Measurements from ENCODE around the gene LRP4. TPM values are rescaled to one million over a fixed set of nuclear protein-coding genes. Genes with fewer than 3 reads are reported as not detected.
A peak's percentile ranks its signal among the peaks of the same experiment; 100 is the strongest.

LRP4 gene
- total and polyA plus RNA-seq, 2 of the 8 experiments (the other 6 are each of a cell fraction or from before 2014, with no cell fraction given), result 5.4 to 22.1 TPM

DNA sequence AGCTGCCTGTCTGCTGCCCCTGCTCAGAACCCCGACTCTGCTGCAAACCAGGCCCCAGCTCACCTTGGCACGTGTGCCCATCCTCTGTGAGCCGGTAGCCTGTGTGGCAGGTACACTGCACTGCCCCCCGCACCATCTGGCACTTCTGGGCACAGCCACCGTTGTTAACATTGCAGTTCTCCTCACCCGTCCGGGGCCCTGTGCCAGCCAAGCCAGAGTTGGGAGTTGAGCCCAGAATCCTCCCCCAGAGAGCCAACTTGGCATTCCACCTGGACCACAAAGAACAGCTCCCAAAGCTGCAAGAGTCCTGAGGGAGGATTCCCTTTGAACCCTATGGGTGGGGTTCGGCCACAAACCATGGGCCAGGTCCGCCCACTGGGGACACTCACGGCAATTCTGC, 22.5 kb downstream of the LRP4 start:
- no peak overlapping the region for H3K27ac ChIP-seq (ENCODE audit: low read depth, low read length)
- H3K4ac ChIP-seq (replicated peaks; ENCODE audit: insufficient read length, low read depth, low read length), result no peak overlapping the region
- no peak overlapping the region for H2BK120ac ChIP-seq (replicated peaks; ENCODE audit: low read depth, low read length)
- no peak overlapping the region for H3K14ac ChIP-seq (ENCODE audit: insufficient read length)
- H4K5ac ChIP-seq (ENCODE audit: insufficient read length, low read depth, low read length), result no peak overlapping the region
- H3K9me3 ChIP-seq (ENCODE audit: insufficient read depth in 2 of 2, low read depth in 1 of 2, low read length in 1 of 2), result peaks cover 4 to 8% of the 10 kb centered on the region in 2 experiments; a peak in 2 of 4 replicates
- H2BK5ac ChIP-seq (ENCODE audit: low read depth, low read length), result no peak overlapping the region
- no peak overlapping the region for H3K23ac ChIP-seq (ENCODE audit: insufficient read length)
- H2BK12ac ChIP-seq (ENCODE audit: low read depth, low read length), result no peak overlapping the region
- H3K79me1 ChIP-seq (ENCODE audit: low read depth, low read length), result no peaks in the 10 kb centered on the region
- H3K4me3 ChIP-seq (ENCODE audit: extremely low read depth in 1 of 4, insufficient read depth in 2 of 4, low read depth in 3 of 4, low read length in 4 of 4), result no peak overlapping the region
- WGBS, 2 experiments (ENCODE audit: extremely low coverage in 1 of 2, insufficient coverage in 1 of 2, insufficient read length in 1 of 2, insufficient replicate concordance in 2 of 2, low coverage in 1 of 2, low lambda C conversion rate in 2 of 2, missing lambda C conversion rate in 1 of 2), result 91% methylated on average over 10 of the region's 10 CpGs; no CpG with 5 or more reads in 1 of the 2 experiments
- FAIRE-seq (no peak), DNase-seq (ENCODE audit: low read depth in 1 of 2, low spot score in 2 of 2) (no peak)
- H3K9ac ChIP-seq (replicated peaks in 1 of 4; ENCODE audit: extremely low read depth in 1 of 4, low read depth in 3 of 4, low read length in 3 of 4), result no peak overlapping the region
- no peak overlapping the region for H3K18ac ChIP-seq (ENCODE audit: extremely low read depth, low read length)
- POLR2A ChIA-PET (ENCODE audit: partially characterized antibody), result interaction anchor here (1.3 to 1.6 kb wide), 3 partner anchors 11 to 258 kb away, joined by 3 to 6 read pairs (median 5); no protein-coding TSS in a partner anchor
- no peak overlapping the region for H4K91ac ChIP-seq (replicated peaks; ENCODE audit: insufficient read length, low read length)
- no peak overlapping the region for H2BK15ac ChIP-seq (ENCODE audit: low read length)
- CTCF ChIA-PET (ENCODE audit: partially characterized antibody), result interaction anchor here (0.6 to 7.4 kb wide), 19 partner anchors 11 to 271 kb away, joined by 3 to 66 read pairs (median 4); partner anchors contain the start of gene LRP4
- H3K23me2 ChIP-seq (ENCODE audit: low read depth, low read length), result peaks cover 2% of the 10 kb centered on the region; the same call in 1 of the 2 replicates
- no peaks in the 10 kb centered on the region for H3K79me2 ChIP-seq (ENCODE audit: control insufficient read depth in 1 of 2, insufficient read depth in 2 of 2, low read length in 2 of 2)
- peaks cover 2 to 24% (median 16%) of the 10 kb centered on the region in 4 experiments; a peak in 7 of 8 replicates for H3K36me3 ChIP-seq (ENCODE audit: control insufficient read depth in 2 of 4, insufficient read depth in 4 of 4, low read length in 3 of 4)
- no peaks in the 10 kb centered on the region for H3K27me3 ChIP-seq (replicated peaks in 1 of 4; ENCODE audit: control insufficient read depth in 3 of 4, extremely low read depth in 1 of 4, insufficient read depth in 3 of 4, low read length in 3 of 4)
- H3K4me1 ChIP-seq (replicated peaks in 1 of 4; ENCODE audit: control insufficient read depth in 3 of 4, insufficient read depth in 4 of 4, low read length in 3 of 4), result 0 out of 7 replicates have a peak, but pooled peaks cover 0 to 2% (median 0%) of the 10 kb centered on the region in 4 experiments
- peak overlapping the region; percentile 9; the same call in 1 of the 2 replicates for H4K8ac ChIP-seq (ENCODE audit: extremely low read depth, insufficient read depth, low read length)
- H3K4me2 ChIP-seq (ENCODE audit: insufficient read depth in 1 of 2, low read depth in 2 of 2, low read length in 2 of 2), result no peak overlapping the region
- no peak overlapping the region for H2BK20ac ChIP-seq (ENCODE audit: low read length)
- H2AFZ ChIP-seq (ENCODE audit: low read length), result no peak overlapping the region
- H4K20me1 ChIP-seq (replicated peaks in 1 of 2; ENCODE audit: control insufficient read depth in 1 of 2, insufficient read depth in 2 of 2, low read length in 2 of 2), result peaks cover 0 to 6% of the 10 kb centered on the region in 2 experiments
- no peak overlapping the region for H3K56ac ChIP-seq (replicated peaks; ENCODE audit: insufficient read length, low read depth, low read length)
- H2AK5ac ChIP-seq (ENCODE audit: low read depth, low read length), result no peak overlapping the region
- TF ChIP-seq PHF8 (conservative IDR thresholded peaks at IDR 0.05; ENCODE audit: low read depth, low read length) (no peak), BCL11A (IDR thresholded peaks at IDR 0.05; ENCODE audit: low read depth in 2 of 2, low read length in 2 of 2) (no peak), CEBPB (IDR thresholded peaks at IDR 0.05; ENCODE audit: low read depth, low read length) (no peak), TCF12 (IDR thresholded peaks at IDR 0.05; ENCODE audit: low read depth, low read length) (no peak), TBP (IDR thresholded peaks at IDR 0.05; ENCODE audit: low read depth, low read length) (no peak), SRF (IDR thresholded peaks at IDR 0.05; ENCODE audit: low read depth, low read length) (no peak), RXRA (IDR thresholded peaks at IDR 0.05; ENCODE audit: insufficient read depth, low read depth, low read length) (no peak), CTBP2 (IDR thresholded peaks at IDR 0.05; ENCODE audit: borderline replicate concordance, insufficient read depth, insufficient read length, low read length) (no peak)
- TF ChIP-seq, protein P1, sequence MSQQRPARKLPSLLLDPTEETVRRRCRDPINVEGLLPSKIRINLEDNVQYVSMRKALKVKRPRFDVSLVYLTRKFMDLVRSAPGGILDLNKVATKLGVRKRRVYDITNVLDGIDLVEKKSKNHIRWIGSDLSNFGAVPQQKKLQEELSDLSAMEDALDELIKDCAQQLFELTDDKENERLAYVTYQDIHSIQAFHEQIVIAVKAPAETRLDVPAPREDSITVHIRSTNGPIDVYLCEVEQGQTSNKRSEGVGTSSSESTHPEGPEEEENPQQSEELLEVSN (IDR thresholded peaks at IDR 0.05), result no peak
- TF ChIP-seq, protein P2, sequence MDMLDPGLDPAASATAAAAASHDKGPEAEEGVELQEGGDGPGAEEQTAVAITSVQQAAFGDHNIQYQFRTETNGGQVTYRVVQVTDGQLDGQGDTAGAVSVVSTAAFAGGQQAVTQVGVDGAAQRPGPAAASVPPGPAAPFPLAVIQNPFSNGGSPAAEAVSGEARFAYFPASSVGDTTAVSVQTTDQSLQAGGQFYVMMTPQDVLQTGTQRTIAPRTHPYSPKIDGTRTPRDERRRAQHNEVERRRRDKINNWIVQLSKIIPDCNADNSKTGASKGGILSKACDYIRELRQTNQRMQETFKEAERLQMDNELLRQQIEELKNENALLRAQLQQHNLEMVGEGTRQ (IDR thresholded peaks at IDR 0.05; ENCODE audit: low read length), result no peak
- TF ChIP-seq, protein P3, sequence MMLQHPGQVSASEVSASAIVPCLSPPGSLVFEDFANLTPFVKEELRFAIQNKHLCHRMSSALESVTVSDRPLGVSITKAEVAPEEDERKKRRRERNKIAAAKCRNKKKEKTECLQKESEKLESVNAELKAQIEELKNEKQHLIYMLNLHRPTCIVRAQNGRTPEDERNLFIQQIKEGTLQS (IDR thresholded peaks at IDR 0.05; ENCODE audit: insufficient read depth, low read depth, low read length), result no peak
